OCI-LY3 (cell line): ENCODE data around the gene POU2F1.

Source experiments
- H2AFZ ChIP-seq: fragments of 200-600, 300-600 bp; shearing (Covaris generic); 2 replicates; pipeline ENCODE4 v1.6.0; 2014; ENCODE audit warnings: antibody characterized with exemption, low read depth, low read length
- H3K27ac ChIP-seq: fragments of 200-600, 300-600 bp; sonication (generic); 2 replicates; pipeline ENCODE4 v1.5.1; 2014; ENCODE audit warnings: mild to moderate bottlenecking, low read length, moderate library complexity, mixed read lengths
- H3K27me3 ChIP-seq: fragments of 200-600, 300-600 bp; sonication (generic); 2 replicates; pipeline ENCODE4 v1.6.1; 2014; ENCODE audit warnings: low read depth, low read length, mixed read lengths
- H3K36me3 ChIP-seq: fragments of 200-600, 300-600 bp; sonication (generic); replicated peaks from 2 replicates; pipeline ENCODE3; 2014; ENCODE audit warnings: low read depth, low read length, mixed read lengths
- H3K4me1 ChIP-seq: fragments of 300-600, 200-600 bp; sonication (generic); 2 replicates; pipeline ENCODE4 v1.6.1; 2014; ENCODE audit warnings: low read length, mixed read lengths
- H3K4me2 ChIP-seq: fragments of 200-600, 300-600 bp; sonication (generic); 2 replicates; pipeline ENCODE4 v1.6.1; 2014; ENCODE audit warnings: low read length, mixed read lengths
- H3K4me3 ChIP-seq: fragments of 300-600, 200-600 bp; sonication (generic); 2 replicates; pipeline ENCODE4 v1.5.1; 2014; ENCODE audit warnings: antibody characterized with exemption, mild to moderate bottlenecking, low read length, moderate library complexity
- H3K79me2 ChIP-seq: fragments of 300-600, 200-600 bp; shearing (Covaris generic); 2 replicates; pipeline ENCODE4 v1.6.1; 2014; ENCODE audit warnings: mild to moderate bottlenecking, low read length, mixed read lengths
- H3K9ac ChIP-seq: fragments of 300-600, 200-600 bp; shearing (Covaris generic); 2 replicates; pipeline ENCODE4 v1.6.0; 2014; ENCODE audit warnings: mild to moderate bottlenecking, low read length, moderate library complexity
- H3K9me3 ChIP-seq: fragments of 200-600, 300-600 bp; shearing (Covaris generic); 2 replicates; pipeline ENCODE4 v1.6.1; 2014; ENCODE audit warnings: low read length, mixed read lengths; ENCODE audit not compliant: insufficient read depth
- H4K20me1 ChIP-seq: fragments of 200-600, 300-600 bp; sonication (generic); 2 replicates; pipeline ENCODE4 v1.6.1; 2016; ENCODE audit warnings: low read length, mixed read lengths; ENCODE audit not compliant: insufficient read depth
- EZH2phosphoT487 ChIP-seq: fragments of 200-600 bp; shearing (Covaris generic); IDR thresholded peaks from 2 replicates; pipeline ENCODE4 v1.6.1; 2018; ENCODE audit warnings: antibody characterized with exemption, mixed run types, low read depth
- TF ChIP-seq, protein P1 (sequence below): fragments of 200-600, 300-600 bp; sonication (generic); IDR thresholded peaks from 2 replicates; pipeline ENCODE4 v1.5.1; 2014; ENCODE audit warnings: antibody characterized with exemption, low read length, low read depth

The POU2F1 gene

DNA sequence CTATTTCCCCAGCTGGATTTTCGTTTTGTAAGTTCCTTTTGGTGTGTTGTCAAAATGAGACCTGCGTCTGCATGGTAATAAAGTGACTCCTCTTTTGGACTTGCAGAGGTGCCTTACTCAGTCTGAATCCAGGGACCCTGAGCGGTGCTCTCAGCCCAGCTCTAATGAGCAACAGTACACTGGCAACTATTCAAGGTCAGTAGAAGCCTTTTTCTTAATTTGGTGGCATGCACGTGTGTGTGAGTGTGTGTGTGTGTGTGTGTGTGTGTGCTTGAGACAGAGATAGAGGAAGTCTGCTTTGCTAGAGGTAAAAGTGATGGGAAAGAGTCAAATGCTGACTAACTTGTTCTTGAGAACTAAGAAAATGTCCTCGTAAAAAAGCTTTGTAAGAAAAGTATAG lies 192.2 kb downstream of the POU2F1 start:
- TF ChIP-seq, protein P1, sequence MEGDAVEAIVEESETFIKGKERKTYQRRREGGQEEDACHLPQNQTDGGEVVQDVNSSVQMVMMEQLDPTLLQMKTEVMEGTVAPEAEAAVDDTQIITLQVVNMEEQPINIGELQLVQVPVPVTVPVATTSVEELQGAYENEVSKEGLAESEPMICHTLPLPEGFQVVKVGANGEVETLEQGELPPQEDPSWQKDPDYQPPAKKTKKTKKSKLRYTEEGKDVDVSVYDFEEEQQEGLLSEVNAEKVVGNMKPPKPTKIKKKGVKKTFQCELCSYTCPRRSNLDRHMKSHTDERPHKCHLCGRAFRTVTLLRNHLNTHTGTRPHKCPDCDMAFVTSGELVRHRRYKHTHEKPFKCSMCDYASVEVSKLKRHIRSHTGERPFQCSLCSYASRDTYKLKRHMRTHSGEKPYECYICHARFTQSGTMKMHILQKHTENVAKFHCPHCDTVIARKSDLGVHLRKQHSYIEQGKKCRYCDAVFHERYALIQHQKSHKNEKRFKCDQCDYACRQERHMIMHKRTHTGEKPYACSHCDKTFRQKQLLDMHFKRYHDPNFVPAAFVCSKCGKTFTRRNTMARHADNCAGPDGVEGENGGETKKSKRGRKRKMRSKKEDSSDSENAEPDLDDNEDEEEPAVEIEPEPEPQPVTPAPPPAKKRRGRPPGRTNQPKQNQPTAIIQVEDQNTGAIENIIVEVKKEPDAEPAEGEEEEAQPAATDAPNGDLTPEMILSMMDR = no peak
- TF ChIP-seq EZH2phosphoT487 = no peak
- no peak overlapping the region for H3K27ac ChIP-seq

GRCh38 chr1:167413328-167413727 lies 192.6 kb downstream of the POU2F1 start:
- Histone ChIP-seq H3K9ac (no peak overlapping the region), H3K4me1 (peaks cover 7% of the 10 kb centered on the region), H4K20me1 (no peaks in the 10 kb centered on the region), H3K4me3 (no peak overlapping the region), H2AFZ (no peak overlapping the region), H3K79me2 (no peaks in the 10 kb centered on the region), H3K4me2 (no peak overlapping the region), H3K36me3 (peaks cover 6% of the 10 kb centered on the region), H3K9me3 (no peaks in the 10 kb centered on the region), H3K27ac (no peak overlapping the region), H3K27me3 (no peaks in the 10 kb centered on the region)
- TF ChIP-seq, protein P1 = no peak
- TF ChIP-seq EZH2phosphoT487 = no peak

More for the DNA sequence above, 192.2 kb downstream of the POU2F1 start:
- Histone ChIP-seq H3K27me3 (no peaks in the 10 kb centered on the region), H3K4me1 (peaks cover 7% of the 10 kb centered on the region), H4K20me1 (no peaks in the 10 kb centered on the region), H2AFZ (no peak overlapping the region), H3K4me3 (no peak overlapping the region), H3K79me2 (no peaks in the 10 kb centered on the region), H3K9ac (no peak overlapping the region), H3K36me3 (peaks cover 10% of the 10 kb centered on the region), H3K4me2 (no peak overlapping the region), H3K9me3 (no peaks in the 10 kb centered on the region)

- Histone ChIP-seq H3K4me2 (no peak overlapping the region), H3K27ac (no peak overlapping the region), H3K4me1 (no peaks in the 10 kb centered on the region), H2AFZ (no peak overlapping the region), H3K9ac (no peak overlapping the region), H3K36me3 (peaks cover 4% of the 10 kb centered on the region), H3K9me3 (no peaks in the 10 kb centered on the region), H3K79me2 (no peaks in the 10 kb centered on the region), H3K27me3 (no peaks in the 10 kb centered on the region), H3K4me3 (no peak overlapping the region), H4K20me1 (no peaks in the 10 kb centered on the region)
- TF ChIP-seq EZH2phosphoT487 = no peak
- TF ChIP-seq, protein P1 = no peak
Measured at GRCh38 chr1:167416506-167416905, 195.8 kb downstream of the POU2F1 start.

DNA sequence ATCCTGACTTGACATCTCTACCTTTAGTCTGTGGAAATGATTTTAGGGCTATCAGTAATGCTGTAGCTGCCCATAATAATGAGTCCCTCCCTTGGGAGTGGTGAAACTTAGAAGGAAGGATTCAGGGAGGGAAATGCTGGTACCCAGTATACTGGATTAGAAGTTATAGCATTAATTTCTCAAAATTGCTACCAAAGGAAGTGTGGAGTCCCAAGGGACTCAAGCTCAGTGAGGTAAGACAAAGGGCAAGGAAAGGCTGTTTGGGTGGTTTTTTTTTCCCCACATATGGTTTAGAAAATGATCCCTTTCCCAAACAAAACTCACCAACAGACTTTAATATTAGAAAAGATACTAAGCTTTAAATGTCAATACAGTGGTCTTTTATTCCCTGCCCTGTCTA lies 197.7 kb downstream of the POU2F1 start:
- Histone ChIP-seq H3K9me3 (no peaks in the 10 kb centered on the region), H3K4me3 (no peak overlapping the region), H4K20me1 (no peaks in the 10 kb centered on the region), H3K79me2 (no peaks in the 10 kb centered on the region), H3K27ac (no peak overlapping the region), H2AFZ (no peak overlapping the region), H3K4me1 (no peaks in the 10 kb centered on the region), H3K36me3 (no peaks in the 10 kb centered on the region), H3K9ac (no peak overlapping the region), H3K4me2 (no peak overlapping the region), H3K27me3 (no peaks in the 10 kb centered on the region)
- TF ChIP-seq EZH2phosphoT487 = no peak
- TF ChIP-seq, protein P1 = no peak
